Gastrocnemius medialis (tissue), 4 donors: ENCODE results near the gene GNB1L. TPM values are rescaled to one million over a fixed set of nuclear protein-coding genes. Genes with fewer than 3 reads are reported as not detected.

ENCODE experiments used
- ATAC-seq, 2 donors: fragments of 150-250 bp; one replicate each; pipeline ENCODE4 v1.9.1; 2016
- DNase-seq, 2 donors: peaks; one replicate each; pipeline ENCODE4 v3.0.0-alpha.2; 2019
- H3K27ac ChIP-seq, 4 donors: fragments of 200-600 bp; sonication (generic); 1 replicate in 1 of 4; 2 replicates in 3 of 4; pipeline ENCODE4 v1.5.1; 2016 to 2018; ENCODE audit warnings: mild to moderate bottlenecking in 2 of 4, moderate library complexity in 1 of 4
- H3K27me3 ChIP-seq, 3 donors: fragments of 200-600 bp; sonication (generic) in 2 of 3; 1 replicate in 1 of 3; 2 replicates in 2 of 3; pipeline versions ENCODE4 v1.5.1 to v1.6.0; 2016 to 2019; ENCODE audit warnings: mild to moderate bottlenecking in 1 of 3, moderate library complexity in 1 of 3
- H3K36me3 ChIP-seq, 2 donors: fragments of 200-600 bp; sonication (generic) in 1 of 2; one replicate each; pipeline ENCODE4 v1.5.1; 2017 to 2018
- H3K4me1 ChIP-seq, 2 donors: fragments of 200-600 bp; sonication (generic) in 1 of 2; one replicate each; pipeline ENCODE4 v1.5.1; 2016 to 2017; ENCODE audit warnings: mild to moderate bottlenecking in 2 of 2
- H3K4me3 ChIP-seq, 4 donors: fragments of 200-600 bp; sonication (generic) in 3 of 4; 1 replicate in 1 of 4; 2 replicates in 3 of 4; pipeline ENCODE4 v1.5.1; 2016 to 2019; ENCODE audit warnings: mild to moderate bottlenecking in 2 of 4
- H3K9me3 ChIP-seq, 3 donors: fragments of 200-600 bp; sonication (generic) in 2 of 3; 1 replicate in 1 of 3; 2 replicates in 2 of 3; pipeline ENCODE4 v1.5.1; 2016 to 2019
- CTCF ChIP-seq, 5 experiments: fragments of 450-650 bp in 3 of 5; fragments of 200-600 bp in 2 of 5; sonication (generic) in 2 of 5; IDR thresholded peaks in 4 of 5; conservative IDR thresholded peaks in 1 of 5; 1 replicate in 4 of 5; 2 replicates in 1 of 5; pipeline ENCODE4 v1.5.1; 2016 to 2019; ENCODE audit warnings: antibody characterized with exemption in 5 of 5, mild to moderate bottlenecking in 3 of 5, moderate library complexity in 3 of 5
- POLR2A ChIP-seq, 2 donors: fragments of 450-650 bp; IDR thresholded peaks; one replicate each; pipeline ENCODE4 v1.6.1; 2017; ENCODE audit warnings: antibody characterized with exemption in 2 of 2, mild to moderate bottlenecking in 2 of 2, moderate library complexity in 2 of 2
- in situ Hi-C, 4 donors: fragments of 200-750 bp; cut with MboI; loops; one replicate each; pipeline versions ENCODE4 v1.15.0 to v1.8.0; 2017; ENCODE audit warnings: low sequenced_read_pairs in 4 of 4
- intact Hi-C: fragments of 100-400 bp; cut with DNase I; formaldehyde crosslinking; loops from one replicate; pipeline ENCODE4 v1.15.1; 2023; ENCODE audit warnings: low total_unique reads
- total RNA-seq, 4 donors: library from RNA; depleted of rRNA; stranded (reverse); fragments of >200 nt; gene quantifications; one replicate each; pipeline versions ENCODE4 v1.1.0 to v1.2.3, GENCODE V29; 2016

The GNB1L gene
- total RNA-seq, 4 donors from 2014 or later, result 4.4 to 9.6 (median 6.7) TPM

DNA sequence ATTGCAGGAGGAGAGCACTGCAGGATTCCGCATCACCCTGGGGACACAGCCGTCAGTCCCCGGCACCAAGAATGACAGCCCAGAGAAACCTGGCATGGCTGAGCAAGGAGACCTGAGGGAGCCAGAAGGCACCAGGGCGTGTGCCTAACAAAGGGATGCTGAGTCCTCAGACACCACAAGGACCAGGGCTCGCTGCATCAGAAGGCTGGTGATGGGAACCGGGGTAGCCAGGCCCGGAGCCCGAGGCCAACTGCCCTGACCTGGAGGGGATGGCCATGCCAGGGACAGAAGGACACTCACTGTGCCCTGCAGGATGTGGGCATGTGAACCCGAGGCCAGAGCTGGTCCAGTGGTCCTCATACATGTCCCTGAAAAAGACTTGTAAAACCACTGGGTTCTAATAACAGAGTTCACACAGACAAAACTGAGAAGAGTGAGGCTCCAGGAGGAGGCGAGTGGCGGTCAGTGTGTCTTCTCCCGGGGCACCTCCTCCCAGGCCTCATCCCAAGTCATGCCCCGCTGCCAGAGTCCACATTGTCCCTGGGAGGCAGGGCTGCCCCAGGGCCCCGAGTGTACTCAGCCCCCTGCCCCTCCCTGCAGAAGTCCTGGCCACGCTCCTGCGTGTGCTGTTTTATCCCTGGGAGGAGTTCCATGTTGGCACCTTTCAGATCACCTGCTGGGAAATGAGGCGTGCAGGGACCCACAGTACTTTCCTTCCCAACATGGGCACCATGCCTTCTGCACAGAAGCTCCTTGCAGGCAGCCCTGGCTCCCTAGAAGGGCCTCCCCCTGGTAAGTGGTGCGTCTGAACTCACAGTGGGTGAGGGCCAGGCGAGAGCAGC is 51.6 kb downstream of the GNB1L start:
- Histone ChIP-seq H3K9me3 (no peaks in the 10 kb centered on the region), H3K36me3 (no peaks in the 10 kb centered on the region), H3K4me3 (no peak overlapping the region), H3K27me3 (no peaks in the 10 kb centered on the region), H3K27ac (peak overlapping the region in 1 of 4 donors; percentile 43), H3K4me1 (peaks cover 17 to 26% of the 10 kb centered on the region in 2 donors)
- in situ Hi-C loops (no loop called here), intact Hi-C loops (no loop called here)
- DNase-seq (peak; percentile 35 to 37), ATAC-seq (peak in 1 of 2 donors; percentile 51)
- no peak for TF ChIP-seq CTCF (IDR thresholded peaks at IDR 0.05 in 4 of 5, conservative IDR thresholded peaks at IDR 0.05 in 1 of 5)
- TF ChIP-seq POLR2A (IDR thresholded peaks at IDR 0.05), result no peak

GRCh38 chr22:19802001-19802893 is 52.4 kb downstream of the GNB1L start:
- Histone ChIP-seq H3K4me3 (no peak overlapping the region), H3K27ac (no peak overlapping the region), H3K9me3 (no peaks in the 10 kb centered on the region), H3K27me3 (no peaks in the 10 kb centered on the region), H3K36me3 (no peaks in the 10 kb centered on the region), H3K4me1 (peaks cover 17 to 26% of the 10 kb centered on the region in 2 donors)
- DNase-seq, result no peak
- TF ChIP-seq CTCF (IDR thresholded peaks at IDR 0.05 in 4 of 5, conservative IDR thresholded peaks at IDR 0.05 in 1 of 5) (no peak), POLR2A (IDR thresholded peaks at IDR 0.05) (no peak)
- intact Hi-C loops (no loop called here), in situ Hi-C loops (no loop called here)
- no peak for ATAC-seq

DNA sequence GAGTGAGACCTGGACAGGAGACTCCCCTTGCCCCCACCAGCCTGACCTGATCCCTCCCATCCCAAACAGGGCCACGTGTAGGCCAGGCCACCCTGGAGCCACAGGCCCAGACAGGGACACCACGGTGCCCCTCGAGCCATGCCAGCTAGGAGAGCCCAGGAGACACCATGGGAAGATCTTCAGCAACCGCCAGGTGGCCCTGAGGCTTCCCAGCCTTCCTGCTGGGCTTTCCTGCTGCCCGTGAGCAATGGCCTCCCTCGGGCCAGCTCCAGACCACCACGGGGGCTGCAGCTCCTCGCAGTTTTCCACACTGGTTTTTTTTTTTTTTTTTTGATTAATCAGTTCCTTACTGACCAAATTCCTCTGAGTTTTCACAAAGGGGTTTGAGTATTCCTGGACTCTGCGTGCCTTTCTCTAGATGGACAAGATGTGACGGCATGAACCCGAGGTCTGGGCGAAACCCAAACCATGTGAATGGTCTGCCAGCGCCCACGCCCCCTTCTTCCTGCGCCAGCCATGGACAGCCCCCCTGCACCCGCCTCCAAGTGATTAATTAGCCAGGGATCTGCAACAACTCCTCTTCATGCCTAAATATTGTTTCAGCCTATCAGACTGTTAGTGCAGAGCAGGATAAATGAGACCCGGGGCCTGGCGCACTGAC is 53.2 kb downstream of the GNB1L start:
- no peak for TF ChIP-seq CTCF (IDR thresholded peaks at IDR 0.05 in 4 of 5, conservative IDR thresholded peaks at IDR 0.05 in 1 of 5)
- in situ Hi-C loops (no loop called here), intact Hi-C loops (no loop called here)
- H3K4me1 ChIP-seq, result peaks cover 17 to 26% of the 10 kb centered on the region in 2 donors
- no peaks in the 10 kb centered on the region for H3K36me3 ChIP-seq
- no peak for ATAC-seq
- no peaks in the 10 kb centered on the region for H3K9me3 ChIP-seq
- no peak for DNase-seq
- no peak overlapping the region for H3K4me3 ChIP-seq
- H3K27ac ChIP-seq, result no peak overlapping the region
- H3K27me3 ChIP-seq, result no peaks in the 10 kb centered on the region

- DNase-seq, result no peak
- H3K4me3 ChIP-seq, result no peak overlapping the region
- H3K27me3 ChIP-seq, result no peaks in the 10 kb centered on the region
- no peak overlapping the region for H3K27ac ChIP-seq
- no peaks in the 10 kb centered on the region for H3K9me3 ChIP-seq
- in situ Hi-C loops, result no loop called here
- TF ChIP-seq CTCF (IDR thresholded peaks at IDR 0.05 in 4 of 5, conservative IDR thresholded peaks at IDR 0.05 in 1 of 5), result peak in 1 of 5 experiments; percentile 32
- no peak for TF ChIP-seq POLR2A (IDR thresholded peaks at IDR 0.05)
- H3K4me1 ChIP-seq, result peaks cover 17 to 26% of the 10 kb centered on the region in 2 donors
- no peaks in the 10 kb centered on the region for H3K36me3 ChIP-seq
- ATAC-seq, result peak in 1 of 2 donors; percentile 25
- intact Hi-C loops, result no loop called here
Measured at GRCh38 chr22:19800761-19801244, 53.9 kb downstream of the GNB1L start.
